SW 1271 (cell line): ENCODE data around the gene CST3.
"Not testable (repeated sequence)": the region's sequence is repeated elsewhere in the genome, so short reads cannot be mapped to it uniquely, and the experiment has no call there.

Source experiments
- DNase-seq, 2 experiments: peaks; one replicate each; lab custom pipeline; 2025; lab: John Stamatoyannopoulos, UW

Gene CST3, protein sequence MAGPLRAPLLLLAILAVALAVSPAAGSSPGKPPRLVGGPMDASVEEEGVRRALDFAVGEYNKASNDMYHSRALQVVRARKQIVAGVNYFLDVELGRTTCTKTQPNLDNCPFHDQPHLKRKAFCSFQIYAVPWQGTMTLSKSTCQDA

GRCh38 chr20:23637282-23638221, at the start of gene CST3:
CST3 (minus strand) TSS chr20:23637955; CDS start chr20:23637862, 93 bp downstream.
- peak; percentile 55 to 88 for DNase-seq

DNA sequence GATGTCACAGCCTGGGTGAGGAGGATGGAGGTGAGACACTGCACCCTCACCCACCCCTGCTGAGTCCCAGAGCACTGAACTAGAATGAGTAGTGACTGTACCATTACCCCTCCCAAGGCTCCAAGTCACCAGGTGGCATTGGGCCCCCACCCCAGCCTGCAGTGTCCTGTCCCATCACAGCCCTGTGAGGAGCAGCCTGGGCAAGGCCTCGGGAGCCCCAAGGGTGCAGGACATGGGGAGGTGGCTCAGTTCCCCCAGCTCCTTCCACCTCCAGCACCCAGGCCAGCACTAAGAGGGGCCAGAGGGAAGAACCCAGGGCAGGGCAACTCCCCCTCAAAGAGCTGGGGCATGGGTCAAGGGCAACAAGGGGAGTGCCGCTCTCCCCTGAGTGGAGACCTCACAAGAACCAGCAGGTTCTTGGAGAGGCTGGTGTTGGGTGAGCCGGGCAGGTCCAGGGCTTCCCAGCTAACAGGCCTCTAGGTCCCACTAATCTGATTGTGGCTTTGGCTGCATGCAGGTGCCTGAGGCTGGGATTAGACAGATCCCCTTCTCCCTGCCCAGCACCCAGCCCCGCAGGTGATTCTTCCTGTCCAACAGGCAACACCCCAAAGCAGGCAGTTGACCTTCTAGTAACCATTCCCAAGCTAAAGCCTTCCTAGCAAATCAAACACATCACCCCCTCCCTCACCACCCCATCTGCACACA, 48.4 kb upstream of the CST3 start:
- DNase-seq, result no peak

DNA sequence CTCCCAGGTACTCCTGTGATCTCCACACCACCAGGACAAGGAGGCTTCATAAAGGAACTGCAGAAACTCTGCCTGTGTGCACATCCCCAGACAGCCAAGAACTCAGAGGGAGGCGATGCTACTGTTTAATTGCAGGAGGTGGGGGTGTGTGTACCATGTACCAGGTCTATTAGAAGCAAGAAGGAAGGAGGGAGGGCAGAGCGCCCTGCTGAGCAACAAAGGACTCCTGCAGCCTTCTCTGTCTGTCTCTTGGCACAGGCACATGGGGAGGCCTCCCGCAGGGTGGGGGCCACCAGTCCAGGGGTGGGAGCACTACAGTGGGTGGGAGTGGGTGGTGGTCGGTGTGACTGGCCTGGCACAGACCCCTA, 47.8 kb upstream of the CST3 start:
- DNase-seq, result not testable (repeated sequence)

GRCh38 chr20:23684261-23684660, 46.5 kb upstream of the CST3 start:
- DNase-seq, result no peak

- DNase-seq, result no peak
Measured at GRCh38 chr20:23683807-23684206, 46.1 kb upstream of the CST3 start.

GRCh38 chr20:23683281-23683680, 45.5 kb upstream of the CST3 start:
- DNase-seq, result no peak

- DNase-seq, result no peak
Measured at GRCh38 chr20:23680146-23680545, 42.4 kb upstream of the CST3 start.

- DNase-seq, result no peak
Measured at GRCh38 chr20:23679133-23680092, 41.7 kb upstream of the CST3 start.

DNA sequence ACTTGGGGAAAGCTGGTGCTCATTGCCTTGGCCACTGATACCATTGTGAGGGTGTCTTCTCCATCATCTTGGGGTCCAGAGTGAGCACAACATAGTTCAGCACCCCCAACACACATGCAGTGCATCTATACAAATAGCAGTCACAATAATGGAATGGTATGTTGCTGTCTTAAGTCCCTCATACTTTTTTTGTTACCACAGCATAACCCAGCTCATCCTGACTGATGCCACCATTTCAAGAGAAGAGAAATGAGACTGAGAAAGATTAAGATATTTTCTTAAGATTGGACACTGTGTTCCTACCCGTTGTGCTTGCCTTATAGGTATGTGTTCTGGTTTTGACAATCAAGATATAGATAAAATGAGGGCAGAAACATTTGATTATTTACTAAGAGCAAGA, 35.5 kb upstream of the CST3 start:
- DNase-seq, result no peak

- DNase-seq, result no peak
Measured at GRCh38 chr20:23672158-23672557, 34.4 kb upstream of the CST3 start.

DNA sequence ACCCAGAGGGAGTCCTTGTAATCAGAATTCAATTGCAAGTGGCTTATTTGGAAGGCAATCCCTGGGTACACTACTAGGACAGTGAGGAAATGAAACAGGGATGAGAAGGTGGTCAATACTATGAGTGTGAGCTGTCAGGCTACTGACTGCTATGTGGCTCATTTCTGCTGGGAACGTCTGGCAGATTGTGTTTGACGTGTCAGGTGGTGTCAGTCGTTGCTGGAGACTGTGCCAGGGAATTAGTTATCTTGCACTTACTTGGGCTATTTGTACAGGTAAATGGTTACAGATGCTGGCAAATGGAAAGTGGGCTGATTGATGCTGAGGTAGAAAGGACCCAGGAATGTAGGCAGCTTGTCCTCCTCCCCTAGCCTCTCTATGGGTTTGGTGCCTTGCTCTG, 33.7 kb upstream of the CST3 start:
- DNase-seq, result no peak

GRCh38 chr20:23670361-23670760, 32.6 kb upstream of the CST3 start:
- no peak for DNase-seq

- no peak for DNase-seq
Measured at GRCh38 chr20:23669866-23670265, 32.1 kb upstream of the CST3 start.

GRCh38 chr20:23669327-23669726, 31.6 kb upstream of the CST3 start:
- DNase-seq, result no peak

GRCh38 chr20:23668477-23668951, 30.8 kb upstream of the CST3 start:
- DNase-seq, result peak in 1 of 2 experiments; percentile 58

GRCh38 chr20:23667666-23668065, 29.9 kb upstream of the CST3 start:
- no peak for DNase-seq

GRCh38 chr20:23666698-23667097, 28.9 kb upstream of the CST3 start:
- no peak for DNase-seq

- peak in 1 of 2 experiments; percentile 9 for DNase-seq
Measured at GRCh38 chr20:23666189-23666588, 28.4 kb upstream of the CST3 start.

- DNase-seq, result no peak
Measured at GRCh38 chr20:23664954-23665353, 27.2 kb upstream of the CST3 start.

GRCh38 chr20:23664046-23664445, 26.3 kb upstream of the CST3 start:
- not testable (repeated sequence) for DNase-seq

- no peak for DNase-seq
Measured at GRCh38 chr20:23663180-23663579, 25.4 kb upstream of the CST3 start.
